HUES64 (cell line): Measurements from ENCODE around the gene PDZRN3.

Experiments
- H3K27ac ChIP-seq: 2 replicates; pipeline ENCODE4 v1.7.0; 2013; ENCODE audit warnings: low read depth, low read length, inconsistent platforms
- H3K27me3 ChIP-seq: 2 replicates; pipeline ENCODE4 v1.6.1; 2013; ENCODE audit warnings: mild to moderate bottlenecking, low read length; ENCODE audit not compliant: insufficient read depth
- H3K36me3 ChIP-seq: 2 replicates; pipeline ENCODE4 v1.6.1; 2013; ENCODE audit warnings: mild to moderate bottlenecking, low read length; ENCODE audit not compliant: insufficient read depth
- H3K4me1 ChIP-seq: 2 replicates; pipeline ENCODE4 v1.6.1; 2013; ENCODE audit warnings: mild to moderate bottlenecking, low read length, moderate library complexity; ENCODE audit not compliant: insufficient read depth
- H3K4me3 ChIP-seq: 2 replicates; pipeline ENCODE4 v1.5.1; 2013; ENCODE audit warnings: mild to moderate bottlenecking, low read length, moderate library complexity
- H3K9ac ChIP-seq: 2 replicates; pipeline ENCODE4 v1.6.1; 2013; ENCODE audit warnings: mild to moderate bottlenecking, low read depth, low read length
- H3K9me3 ChIP-seq: 2 replicates; pipeline ENCODE4 v1.6.1; 2013; ENCODE audit warnings: low read depth, low read length; ENCODE audit not compliant: insufficient read depth
- WGBS: fragments of 150-250, 120-280 bp; methylation state at CpG from one replicate; pipeline ENCODE4 v1.1.7; 2013; ENCODE audit warnings: missing lambda C conversion rate; 5-methylcytosine and 5-hydroxymethylcytosine counted together

Gene PDZRN3

GRCh38 chr3:73384091-73384906 is 240.4 kb downstream of the PDZRN3 start:
- 97% methylated on average over 66 of the region's 66 CpGs for WGBS
- Histone ChIP-seq H3K4me3 (no peak overlapping the region), H3K4me1 (no peaks in the 10 kb centered on the region), H3K27me3 (no peaks in the 10 kb centered on the region), H3K27ac (no peak overlapping the region), H3K9me3 (no peaks in the 10 kb centered on the region), H3K9ac (no peak overlapping the region), H3K36me3 (no peaks in the 10 kb centered on the region)

DNA sequence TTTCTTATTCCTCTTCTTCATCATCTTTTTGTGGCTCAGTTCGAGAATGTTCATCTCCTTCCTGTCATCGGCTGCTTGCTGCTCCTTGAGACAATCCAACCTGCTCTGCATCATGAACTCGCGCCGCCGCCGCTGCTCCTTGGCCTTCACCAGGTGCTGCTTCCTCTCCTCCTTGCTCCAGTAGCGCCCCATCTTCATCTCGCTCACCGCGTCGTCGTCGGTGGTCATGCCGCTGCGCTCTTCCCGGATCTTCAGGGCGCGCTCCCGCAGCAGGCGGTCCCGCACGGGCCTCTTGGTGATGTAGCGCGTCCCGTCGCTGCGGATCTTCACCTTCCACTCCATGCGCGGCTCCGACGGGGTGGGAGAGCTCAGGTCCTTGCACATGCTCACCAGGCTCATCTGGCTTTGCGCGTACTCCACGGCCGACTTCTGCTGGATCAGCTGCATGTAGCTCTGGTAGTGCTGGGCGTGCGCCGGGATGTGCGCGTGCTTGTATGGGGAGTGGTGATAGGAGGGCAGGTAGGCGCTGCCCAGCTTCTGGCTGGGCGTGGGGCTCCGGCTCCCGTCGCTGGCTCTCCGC is 241.2 kb downstream of the PDZRN3 start:
- no peaks in the 10 kb centered on the region for H3K9me3 ChIP-seq
- no peaks in the 10 kb centered on the region for H3K27me3 ChIP-seq
- 96% methylated on average over 47 of the region's 47 CpGs for WGBS
- H3K9ac ChIP-seq = no peak overlapping the region
- H3K4me1 ChIP-seq = no peaks in the 10 kb centered on the region
- no peak overlapping the region for H3K4me3 ChIP-seq
- no peak overlapping the region for H3K27ac ChIP-seq
- H3K36me3 ChIP-seq = no peaks in the 10 kb centered on the region

GRCh38 chr3:73381551-73381950 is 243.2 kb downstream of the PDZRN3 start:
- Histone ChIP-seq H3K27ac (no peak overlapping the region), H3K9ac (no peak overlapping the region), H3K4me1 (no peaks in the 10 kb centered on the region), H3K36me3 (no peaks in the 10 kb centered on the region), H3K9me3 (no peaks in the 10 kb centered on the region), H3K27me3 (no peaks in the 10 kb centered on the region), H3K4me3 (no peak overlapping the region)
- WGBS = 91% methylated on average over 2 of the region's 2 CpGs

DNA sequence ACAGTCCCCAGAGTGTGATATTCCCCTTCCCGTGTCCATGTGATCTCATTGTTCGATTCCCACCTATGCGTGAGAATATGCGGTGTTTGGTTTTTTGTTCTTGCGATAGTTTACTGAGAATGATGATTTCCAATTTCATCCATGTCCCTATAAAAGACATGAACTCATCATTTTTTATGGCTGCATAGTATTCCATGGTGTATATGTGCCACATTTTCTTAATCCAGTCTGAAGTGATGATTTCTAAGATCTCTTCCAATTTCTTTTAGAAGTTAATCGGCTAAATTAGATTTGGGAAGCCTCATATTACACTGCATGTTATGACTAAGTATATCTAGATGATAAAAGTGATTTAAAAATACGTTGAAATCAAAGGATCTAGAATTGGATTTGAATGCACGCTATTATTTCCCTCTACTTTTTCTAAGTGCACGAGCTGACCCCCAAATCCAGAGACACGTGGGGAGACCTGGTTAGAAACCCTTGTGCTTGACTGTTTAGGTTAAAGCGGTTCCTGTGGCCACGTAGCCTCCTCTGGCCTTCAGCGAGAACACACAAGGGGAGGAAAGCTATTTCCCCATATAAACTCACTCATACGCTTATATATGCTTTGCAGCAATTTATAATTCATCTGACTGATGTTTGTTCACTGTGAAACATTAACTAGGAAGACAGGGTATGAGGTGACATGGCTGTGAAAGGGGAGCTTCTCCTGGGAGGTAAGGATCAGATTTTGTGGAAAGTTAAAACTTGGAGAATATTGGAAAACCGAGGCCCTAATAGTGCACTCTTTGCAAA is 243.8 kb downstream of the PDZRN3 start:
- Histone ChIP-seq H3K27me3 (no peaks in the 10 kb centered on the region), H3K4me1 (no peaks in the 10 kb centered on the region), H3K27ac (no peak overlapping the region), H3K9me3 (no peaks in the 10 kb centered on the region), H3K9ac (no peak overlapping the region), H3K4me3 (no peak overlapping the region), H3K36me3 (no peaks in the 10 kb centered on the region)
- WGBS = 96% methylated on average over 8 of the region's 15 CpGs

DNA sequence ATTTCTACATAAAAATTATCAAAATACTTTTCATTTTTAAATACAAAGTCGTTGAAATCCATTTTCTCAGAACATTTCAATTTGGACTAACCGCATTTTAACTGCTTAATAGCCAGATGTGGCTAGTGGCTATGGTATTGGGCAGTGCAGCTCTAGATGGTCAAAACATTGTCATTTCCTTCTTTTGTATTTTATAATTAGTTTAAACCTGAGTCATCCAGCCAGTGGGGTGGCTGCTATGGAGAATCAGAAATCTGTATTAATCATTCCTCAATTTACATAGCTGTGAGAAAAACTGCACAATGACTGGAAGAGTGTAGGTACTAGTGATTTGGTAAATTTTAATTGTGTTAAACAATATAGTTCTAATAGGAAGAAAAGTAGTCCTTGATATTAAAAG is 245.3 kb downstream of the PDZRN3 start:
- Histone ChIP-seq H3K9ac (no peak overlapping the region), H3K27me3 (no peaks in the 10 kb centered on the region), H3K4me3 (no peak overlapping the region), H3K36me3 (no peaks in the 10 kb centered on the region), H3K4me1 (no peaks in the 10 kb centered on the region), H3K9me3 (peaks cover 7% of the 10 kb centered on the region), H3K27ac (no peak overlapping the region)
- WGBS = 75% methylated on average over 1 of the region's 2 CpGs

GRCh38 chr3:73378207-73378606 is 246.5 kb downstream of the PDZRN3 start:
- Histone ChIP-seq H3K4me3 (no peak overlapping the region), H3K4me1 (no peaks in the 10 kb centered on the region), H3K27ac (no peak overlapping the region), H3K36me3 (no peaks in the 10 kb centered on the region), H3K27me3 (no peaks in the 10 kb centered on the region), H3K9me3 (peaks cover 14% of the 10 kb centered on the region), H3K9ac (no peak overlapping the region)
- WGBS = 96% methylated on average over 2 of the region's 2 CpGs

DNA sequence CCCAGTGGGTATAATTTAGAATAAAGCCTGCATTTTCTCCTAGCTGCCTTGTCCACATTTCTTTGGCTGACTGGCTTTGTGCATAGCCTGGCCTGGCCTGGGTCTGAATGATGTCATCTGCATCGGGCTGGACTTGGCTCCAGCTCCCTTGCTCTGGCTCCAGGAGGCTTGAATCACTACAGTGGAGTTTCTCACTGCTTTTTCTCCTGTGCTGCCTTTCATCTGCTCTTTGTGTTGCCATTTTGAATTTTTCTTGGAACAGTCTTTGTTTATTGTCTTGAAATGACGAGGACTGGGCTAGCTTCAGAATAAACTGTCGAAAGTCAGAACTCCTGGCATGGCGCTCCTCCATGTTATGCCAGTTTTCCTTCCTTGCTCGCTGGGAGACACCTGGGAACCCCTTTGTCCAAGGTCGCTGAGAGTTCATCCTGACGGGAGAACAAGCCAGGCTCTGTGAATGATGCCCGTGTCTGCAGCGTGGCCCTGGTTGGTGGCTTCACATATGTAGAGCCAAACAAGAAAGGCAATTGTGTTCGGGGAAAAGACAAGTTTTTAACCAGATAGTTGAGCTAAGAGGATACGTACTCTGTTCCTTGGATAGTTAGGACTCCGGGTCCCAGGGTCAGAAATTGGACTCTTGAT is 258.9 kb downstream of the PDZRN3 start:
- Histone ChIP-seq H3K27ac (no peak overlapping the region), H3K9me3 (no peaks in the 10 kb centered on the region), H3K27me3 (no peaks in the 10 kb centered on the region), H3K36me3 (no peaks in the 10 kb centered on the region), H3K4me1 (no peaks in the 10 kb centered on the region), H3K4me3 (no peak overlapping the region), H3K9ac (no peak overlapping the region)
- WGBS = 93% methylated on average over 12 of the region's 12 CpGs

DNA sequence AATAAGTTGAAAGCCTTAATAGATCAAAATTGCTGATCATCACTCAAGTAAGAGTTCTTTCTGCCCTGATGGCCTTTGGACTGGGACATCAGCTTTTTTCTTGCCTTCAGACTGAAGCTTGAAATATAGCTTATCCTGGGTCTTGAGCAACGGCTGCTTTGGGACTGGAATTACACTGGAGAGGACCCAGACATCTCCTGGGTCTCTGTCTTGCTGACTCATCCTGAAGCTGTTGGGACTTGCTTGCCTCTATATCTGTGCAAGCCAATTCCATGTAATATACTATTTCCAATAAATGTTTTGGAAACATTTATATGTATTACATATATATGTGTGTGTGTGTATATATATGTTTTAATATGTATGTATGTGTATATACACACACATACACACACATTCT is 260.2 kb downstream of the PDZRN3 start:
- Histone ChIP-seq H3K9me3 (no peaks in the 10 kb centered on the region), H3K27me3 (no peaks in the 10 kb centered on the region), H3K4me1 (no peaks in the 10 kb centered on the region), H3K9ac (no peak overlapping the region), H3K36me3 (no peaks in the 10 kb centered on the region), H3K27ac (no peak overlapping the region), H3K4me3 (no peak overlapping the region)
- WGBS = 90% methylated on average over 1 of the region's 1 CpG

GRCh38 chr3:73363093-73363492 is 261.6 kb downstream of the PDZRN3 start:
- Histone ChIP-seq H3K36me3 (no peaks in the 10 kb centered on the region), H3K4me1 (no peaks in the 10 kb centered on the region)
- 93% methylated on average over 3 of the region's 3 CpGs for WGBS

GRCh38 chr3:73361591-73361990 is 263.1 kb downstream of the PDZRN3 start:
- H3K27ac ChIP-seq = no peak overlapping the region
- WGBS = 79% methylated on average over 3 of the region's 3 CpGs
- H3K9me3 ChIP-seq = no peaks in the 10 kb centered on the region
- no peak overlapping the region for H3K9ac ChIP-seq
- no peaks in the 10 kb centered on the region for H3K4me1 ChIP-seq
- H3K4me3 ChIP-seq = no peak overlapping the region
- no peaks in the 10 kb centered on the region for H3K36me3 ChIP-seq
- no peaks in the 10 kb centered on the region for H3K27me3 ChIP-seq

More at GRCh38 chr3:73363093-73363492, 261.6 kb downstream of the PDZRN3 start:
- H3K27ac ChIP-seq = no peak overlapping the region
- no peaks in the 10 kb centered on the region for H3K9me3 ChIP-seq
- no peaks in the 10 kb centered on the region for H3K27me3 ChIP-seq
- H3K9ac ChIP-seq = no peak overlapping the region
- no peak overlapping the region for H3K4me3 ChIP-seq
